K562 (cell line): Measurements from ENCODE around the gene POU1F1.

ENCODE experiments used
- CREM ChIP-seq: IDR thresholded peaks from 2 replicates; pipeline ENCODE4 v1.6.1; 2014; ENCODE audit warnings: antibody characterized with exemption, low read depth
- PTTG1 ChIP-seq: fragments of 450-650 bp; IDR thresholded peaks from 2 replicates; pipeline ENCODE4 v1.6.1; 2016; ENCODE audit warnings: low read depth, mild to moderate bottlenecking, missing genetic modification characterization, missing compliant biosample characterization
- RBBP5 ChIP-seq: fragments of 200-600 bp; sonication (generic); IDR thresholded peaks from 2 replicates; pipeline ENCODE4 v1.6.1; 2012; ENCODE audit warnings: borderline replicate concordance, mild to moderate bottlenecking, low read length, control low read depth, inconsistent platforms; ENCODE audit not compliant: insufficient read depth, poor library complexity, severe bottlenecking
- SRSF1 ChIP-seq: fragments of 200-400 bp; formaldehyde crosslinking; IDR thresholded peaks from 2 replicates; pipeline ENCODE4 v1.6.1; 2017; ENCODE audit warnings: mild to moderate bottlenecking, low read depth, low read length, moderate library complexity
- SRSF9 ChIP-seq: fragments of 200-400 bp; formaldehyde crosslinking; IDR thresholded peaks from 2 replicates; pipeline ENCODE4 v1.6.1; 2017; ENCODE audit warnings: low read depth, low read length, borderline replicate concordance
- TAF1 ChIP-seq: IDR thresholded peaks from 2 replicates; pipeline ENCODE4 v1.6.1; 2011; ENCODE audit warnings: mild to moderate bottlenecking, low read length, moderate library complexity; ENCODE audit not compliant: insufficient read depth, control insufficient read depth, severe bottlenecking; ENCODE audit errors: extremely low read depth
- ZNF766 ChIP-seq: fragments of 200-800 bp; sonication (Bioruptor generic); conservative IDR thresholded peaks from 2 replicates; pipeline ENCODE4 v1.6.1; 2016; ENCODE audit warnings: missing genetic modification characterization, missing compliant biosample characterization

- TF ChIP-seq SRSF1 (no peak), CREM (no peak), ZNF766 (CRISPR knock-in tag) (no peak), TAF1 (no peak), RBBP5 (no peak), PTTG1 (tag) (no peak), SRSF9 (no peak)
Observed at GRCh38 chr3:87287011-87287410, 10.6 kb upstream of the POU1F1 start.
